NCI-H460 (cell line): ENCODE measurements around the gene KPNA6. TPM values are rescaled to one million over a fixed set of nuclear protein-coding genes. Genes with fewer than 3 reads are reported as not detected.
"Not testable (repeated sequence)": the region's sequence is repeated elsewhere in the genome, so short reads cannot be mapped to it uniquely, and the experiment has no call there.

ENCODE experiments used
- DNase-seq: peaks from one replicate; pipeline ENCODE4 v3.0.0-alpha.2; 2016; ENCODE audit warnings: low read depth; ENCODE audit errors: extremely low read depth
- total RNA-seq: library from RNA; depleted of rRNA; stranded (reverse); fragments of >200 nt; shearing (Covaris generic); gene quantifications from 2 replicates; pipeline ENCODE4 v1.2.3, GENCODE V29; 2014

Gene KPNA6
- total RNA-seq, 1 experiment from 2014 or later = 37.3 TPM

DNA sequence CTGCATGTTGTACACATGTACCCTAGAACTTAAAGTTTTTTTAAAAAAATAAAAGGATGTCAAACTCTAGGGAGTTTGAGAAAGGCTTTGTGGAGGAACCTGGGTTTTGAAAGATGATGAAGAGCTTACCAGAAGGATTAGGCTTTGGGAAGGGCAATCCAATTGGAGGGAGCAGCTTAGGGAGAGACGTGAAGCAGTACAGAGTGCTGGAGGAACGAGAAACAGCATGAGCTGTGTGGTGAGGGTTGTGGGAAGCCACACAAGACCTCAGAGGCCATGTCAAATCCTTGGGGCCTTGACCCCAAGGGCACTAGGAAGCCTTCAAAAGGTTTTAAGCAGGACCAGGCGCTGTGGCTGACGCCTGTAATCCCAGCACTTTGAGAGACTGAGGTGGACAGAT, 8.4 kb upstream of the KPNA6 start:
- DNase-seq = no peak

DNA sequence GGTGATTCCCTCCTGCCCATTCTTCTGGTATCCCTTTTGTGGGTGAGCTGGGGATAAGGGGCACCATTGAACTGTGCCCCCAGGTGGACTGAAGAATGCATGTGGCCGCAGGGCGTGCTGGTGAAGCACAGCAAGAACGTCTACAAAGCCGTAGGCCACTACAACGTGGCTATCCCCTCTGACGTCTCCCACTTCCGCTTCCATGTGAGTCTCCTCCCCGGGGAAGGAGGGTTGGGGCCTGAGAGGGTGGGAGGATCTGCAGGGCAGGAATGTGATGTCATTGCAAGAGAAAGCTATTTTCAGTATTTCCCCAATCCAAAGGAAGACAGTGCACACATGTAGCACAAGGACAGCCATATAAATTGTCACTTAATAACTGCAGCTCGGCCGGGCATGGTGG, 7.5 kb upstream of the KPNA6 start:
- no peak for DNase-seq

DNA sequence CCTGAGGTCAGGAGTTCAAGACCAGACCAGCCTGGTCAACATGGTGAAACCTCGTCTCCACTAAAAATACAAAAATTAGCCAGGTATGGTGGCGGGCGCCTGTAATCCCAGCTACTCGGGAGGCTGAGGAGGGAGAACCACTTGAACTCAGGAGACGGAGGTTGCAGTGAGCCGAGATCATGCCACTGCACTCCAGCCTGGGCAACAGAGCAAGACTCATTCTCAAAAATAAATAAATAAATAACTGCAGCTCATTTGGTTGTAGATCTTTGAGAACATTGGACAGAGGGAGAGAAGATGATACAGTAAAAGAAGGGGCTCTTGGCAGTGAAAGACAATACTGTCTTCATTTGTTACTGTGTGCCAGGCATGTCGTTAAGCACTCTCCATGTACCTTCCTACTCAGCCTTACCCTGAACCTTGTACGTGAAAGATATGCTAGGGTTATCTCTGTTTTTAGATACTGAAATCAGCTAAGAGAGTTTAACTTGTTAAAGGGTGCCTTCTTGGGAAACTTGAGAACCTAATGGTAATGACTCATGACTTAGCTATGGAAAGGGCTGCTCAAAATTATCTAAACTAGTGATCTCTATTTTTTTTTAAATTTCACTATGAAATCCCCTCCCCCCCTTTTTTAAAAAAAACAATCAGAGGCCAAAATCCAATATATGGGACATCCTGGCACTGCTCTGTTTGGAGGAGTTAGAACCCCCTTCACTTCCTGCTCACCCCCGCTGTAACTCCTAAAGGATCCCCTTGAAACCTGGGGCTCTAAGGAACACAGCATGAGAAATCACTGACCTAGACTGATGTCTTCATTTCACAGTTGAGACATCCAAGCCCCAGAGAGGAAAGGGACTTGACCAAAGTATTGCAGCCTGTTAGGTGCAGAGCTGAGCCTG, 6.8 kb upstream of the KPNA6 start:
- no peak for DNase-seq

DNA sequence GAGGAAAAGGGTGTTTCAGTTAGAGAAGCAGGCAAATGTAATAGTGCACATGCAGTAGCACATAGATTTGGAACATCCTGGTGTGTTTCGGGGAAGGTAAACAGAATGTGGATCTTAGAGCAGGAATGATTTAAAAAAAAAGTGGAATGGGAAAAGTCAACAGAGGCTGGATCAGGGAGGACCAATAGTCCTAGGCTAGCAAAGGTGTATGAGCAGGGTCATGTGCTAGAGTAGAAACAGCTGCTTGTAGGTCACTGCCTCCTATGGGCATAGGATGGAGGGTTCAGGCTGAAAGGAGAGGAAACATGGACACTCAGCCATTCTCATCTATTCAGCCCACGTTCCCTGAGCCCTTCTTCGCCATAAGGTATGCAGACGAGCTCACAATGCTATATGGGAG, 3.7 kb upstream of the KPNA6 start:
- no peak for DNase-seq

DNA sequence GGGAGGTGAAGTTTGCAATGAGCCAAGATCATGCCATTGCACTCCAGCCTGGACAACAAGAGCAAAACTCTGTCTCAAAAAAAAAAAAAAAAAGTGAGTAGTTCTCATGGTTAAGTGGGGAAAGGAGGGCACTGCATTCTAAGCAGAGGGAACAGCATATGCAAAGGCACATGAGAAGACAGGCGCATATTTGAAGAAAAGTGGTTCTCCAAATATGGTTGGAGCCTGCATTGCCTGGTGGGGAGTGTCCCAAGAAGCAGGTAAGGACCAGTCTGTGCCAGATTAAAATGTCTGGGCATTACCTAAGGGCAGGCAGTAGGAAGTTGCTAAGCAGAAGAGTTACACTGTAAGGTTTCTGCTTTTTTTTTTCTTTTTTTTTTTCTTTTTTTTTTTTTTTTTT, 2.5 kb upstream of the KPNA6 start:
- DNase-seq = no peak

DNA sequence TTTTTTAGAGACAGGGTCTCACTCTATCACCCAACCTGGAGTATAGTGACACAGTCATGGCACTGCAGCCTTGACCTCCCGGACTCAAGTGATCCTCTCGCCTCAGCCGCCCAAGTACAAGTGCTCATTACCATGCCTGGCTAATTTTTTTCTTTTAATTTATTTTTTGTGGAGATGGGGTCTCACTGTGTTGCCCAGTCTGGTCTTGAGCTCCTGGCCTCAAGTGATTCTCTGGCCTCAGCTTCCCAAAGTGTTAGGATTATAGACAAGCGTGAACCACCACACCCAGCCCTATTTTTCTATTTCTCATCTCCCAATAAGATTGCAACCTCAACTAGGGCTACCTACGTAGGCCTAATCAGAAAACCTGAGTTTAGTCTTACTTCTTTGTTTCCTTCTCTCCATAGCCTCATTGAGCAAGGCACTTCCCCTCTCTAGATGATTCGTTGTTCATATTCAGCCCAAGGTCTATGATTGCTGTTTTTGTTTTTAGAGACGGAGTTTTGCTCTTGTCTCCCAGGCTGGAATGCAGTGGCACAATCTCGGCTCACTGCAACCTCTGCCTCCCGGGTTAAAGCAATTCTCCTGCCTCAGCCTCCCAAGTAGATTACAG, 1.1 kb upstream of the KPNA6 start:
- no peak for DNase-seq

DNA sequence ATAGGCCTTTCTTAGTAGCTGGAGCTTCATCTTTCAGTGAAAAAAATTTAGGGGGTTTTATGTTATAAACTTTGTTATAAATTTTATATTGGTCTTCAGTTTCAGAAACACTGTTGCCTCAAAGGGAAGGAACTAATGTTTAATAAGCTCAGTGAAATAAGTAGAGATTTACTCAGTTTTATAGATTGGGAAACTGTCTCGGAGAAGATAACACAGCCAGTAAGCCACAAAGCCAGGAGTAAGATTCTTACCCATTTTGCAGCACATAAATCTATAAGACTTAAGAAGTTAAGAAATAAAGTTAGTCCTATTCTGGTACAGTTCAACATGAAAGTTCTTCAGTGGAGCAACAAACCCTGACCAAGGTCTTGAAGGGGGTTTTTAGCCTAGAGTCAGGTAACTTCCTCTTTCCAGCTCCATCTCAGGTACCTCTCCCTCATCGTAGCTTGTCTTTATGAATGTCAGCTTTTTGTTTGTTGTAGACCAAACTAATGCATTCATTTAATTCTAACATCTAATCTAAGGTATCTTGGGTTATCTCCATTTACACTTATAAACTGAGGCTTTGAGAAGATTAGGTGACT, 3.3 kb downstream of the KPNA6 start:
- no peak for DNase-seq

DNA sequence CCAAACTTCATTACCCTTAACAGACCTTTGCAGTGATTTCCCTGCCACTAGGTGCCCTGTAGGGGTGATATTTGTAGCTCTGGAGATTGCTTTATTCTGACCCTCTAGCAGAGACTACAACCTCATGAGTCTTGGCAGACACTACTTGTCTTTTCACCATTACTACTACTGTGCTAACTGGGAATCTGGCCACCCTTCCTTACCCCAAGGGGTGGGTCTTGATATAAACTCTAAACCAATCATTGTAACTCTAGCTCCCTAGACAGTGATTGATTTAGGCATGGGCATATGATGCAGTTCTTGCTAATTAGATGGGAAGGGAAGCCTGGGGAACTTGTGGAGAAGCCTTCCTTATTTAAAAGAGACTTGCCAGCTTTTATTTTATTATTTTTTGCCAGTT, 3.9 kb downstream of the KPNA6 start:
- no peak for DNase-seq

DNA sequence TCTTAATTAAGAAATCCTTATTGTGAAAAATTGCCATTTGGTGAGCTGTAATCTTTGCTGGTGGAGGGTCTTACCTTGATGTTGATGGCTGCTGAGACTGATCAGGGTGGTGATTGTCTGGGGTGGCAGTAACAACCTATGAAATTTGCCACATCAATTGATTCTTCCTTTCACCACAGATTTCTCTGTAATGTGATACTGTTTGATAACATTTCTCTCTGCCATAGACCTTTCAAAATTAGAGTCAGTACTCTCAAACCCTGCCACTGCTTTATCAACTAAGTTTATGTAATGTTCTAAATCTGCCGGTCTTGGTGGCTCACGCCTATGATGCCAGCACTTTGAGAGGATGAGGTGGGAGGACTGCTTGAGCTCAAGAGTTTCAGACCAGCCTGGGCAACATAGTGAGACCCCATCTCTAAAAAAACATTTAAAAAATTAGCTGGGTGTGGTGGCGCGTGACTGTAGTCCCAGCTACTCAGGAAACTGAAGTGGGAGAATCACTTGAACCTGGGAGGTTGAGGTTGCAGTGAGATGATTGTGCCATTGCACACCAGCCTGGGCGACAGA, 5.0 kb downstream of the KPNA6 start:
- DNase-seq = no peak

DNA sequence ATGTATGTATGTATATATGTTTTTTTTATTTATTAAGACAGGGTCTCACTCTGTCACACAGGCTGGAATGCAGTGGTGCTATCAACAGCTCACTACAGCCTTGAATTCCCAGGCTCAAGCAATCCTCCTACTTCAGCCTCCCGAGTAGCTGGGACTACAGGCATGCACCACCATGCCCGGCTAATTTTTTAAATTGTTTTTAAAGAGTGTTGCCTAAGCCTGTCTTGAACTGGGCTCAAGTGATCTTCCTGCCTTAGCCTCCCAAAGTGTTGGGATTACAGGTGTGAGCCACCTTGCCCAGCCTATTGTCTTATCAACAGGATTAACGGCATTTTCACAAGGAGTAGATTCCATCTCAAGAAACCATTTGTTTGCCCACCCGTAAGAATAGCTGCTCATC, 5.6 kb downstream of the KPNA6 start:
- DNase-seq = not testable (repeated sequence)

DNA sequence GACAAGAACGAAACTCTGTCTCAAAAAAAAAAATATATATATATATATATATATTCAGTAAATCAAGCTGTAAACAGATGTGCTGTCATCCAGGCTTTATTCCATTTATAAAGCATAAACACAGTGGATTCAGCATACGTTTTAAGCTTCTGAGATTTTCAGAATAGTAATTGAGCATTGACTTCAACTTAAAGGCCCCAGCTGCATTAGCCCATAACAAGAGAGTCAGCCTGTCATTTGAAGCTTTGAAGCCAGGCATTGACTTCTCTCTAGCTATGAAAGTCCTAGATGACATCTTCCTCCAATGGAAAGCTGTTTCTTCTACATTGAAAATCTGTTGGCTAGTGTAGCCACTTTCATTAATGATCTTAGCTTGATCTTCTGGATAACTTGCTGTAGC, 6.6 kb downstream of the KPNA6 start:
- DNase-seq = no peak

DNA sequence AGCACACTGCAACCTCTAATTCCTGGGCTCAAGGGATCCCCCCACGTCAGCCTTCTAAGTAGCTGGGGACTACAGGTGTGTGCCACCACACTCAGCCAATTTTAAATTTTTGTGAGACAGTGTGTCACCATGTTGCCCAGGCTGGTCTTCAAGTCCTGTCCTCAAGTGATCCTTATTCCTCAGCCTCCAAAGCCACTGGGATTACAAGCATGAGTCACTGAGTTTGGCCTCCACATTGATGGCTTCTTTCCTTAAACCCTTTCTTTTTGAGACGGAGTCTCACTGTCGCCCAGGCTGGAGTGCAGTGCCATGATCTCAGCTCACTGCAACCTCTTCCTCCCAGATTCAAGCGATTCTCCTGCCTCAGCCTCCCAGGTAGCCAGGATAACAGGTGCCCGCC, 7.6 kb downstream of the KPNA6 start:
- no peak for DNase-seq

DNA sequence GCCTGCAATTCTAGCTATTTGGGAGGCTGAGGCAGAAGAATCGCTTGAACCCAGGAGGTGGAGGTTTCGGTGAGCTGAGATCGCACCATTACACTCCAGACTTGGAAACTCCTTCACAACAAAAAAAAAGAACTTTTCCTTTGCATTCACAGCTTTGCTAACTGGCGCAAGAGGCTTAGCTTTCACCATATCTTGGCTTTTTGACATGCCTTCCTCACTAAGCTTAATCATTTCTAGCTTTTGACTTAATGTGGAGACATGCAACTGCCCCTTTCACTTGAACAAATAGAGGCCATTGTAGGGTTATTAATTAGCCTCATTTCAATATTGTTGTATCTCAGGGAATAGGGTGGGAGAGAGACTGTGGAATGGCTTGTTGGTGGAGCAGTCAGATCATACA, 8.7 kb downstream of the KPNA6 start:
- DNase-seq = no peak

DNA sequence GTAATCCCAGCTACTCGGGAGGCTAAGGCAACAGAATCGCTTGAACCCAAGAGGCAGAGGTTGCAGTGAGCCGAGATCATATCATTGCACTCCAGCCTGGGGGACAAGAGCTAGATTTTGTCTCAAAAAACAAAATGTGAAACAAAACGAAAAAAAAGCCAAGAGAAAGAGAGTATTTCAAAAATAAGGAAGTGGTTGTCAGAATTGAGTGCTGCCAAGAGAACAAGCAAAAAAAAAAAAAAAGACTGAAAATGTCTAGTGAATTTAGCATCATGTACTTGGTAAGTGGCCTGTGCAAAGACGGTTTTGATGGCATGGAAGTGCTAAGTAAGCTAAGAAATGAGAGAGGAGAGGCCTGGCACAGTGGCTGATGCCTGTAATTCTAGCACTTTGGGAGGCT, 14.3 kb downstream of the KPNA6 start:
- DNase-seq = no peak

DNA sequence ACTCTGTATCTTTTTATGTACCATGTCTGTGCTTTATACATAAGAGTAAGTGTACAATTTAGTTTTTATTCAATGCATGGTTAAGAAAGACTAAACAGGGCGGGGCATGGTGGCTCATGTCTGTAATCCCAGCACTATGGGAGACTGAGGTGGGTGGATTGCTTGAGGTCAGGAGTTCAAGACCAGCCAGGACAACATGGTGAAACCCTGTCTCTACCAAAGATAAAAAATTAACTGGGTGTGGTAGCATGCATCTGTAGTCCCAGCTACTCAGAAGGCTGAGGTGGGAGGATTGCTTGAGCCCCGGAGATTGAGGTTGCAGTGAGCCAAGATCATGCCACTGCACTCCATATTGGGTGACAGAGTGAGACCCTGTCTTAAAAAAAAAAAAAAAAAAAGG, 15.5 kb downstream of the KPNA6 start:
- not testable (repeated sequence) for DNase-seq

DNA sequence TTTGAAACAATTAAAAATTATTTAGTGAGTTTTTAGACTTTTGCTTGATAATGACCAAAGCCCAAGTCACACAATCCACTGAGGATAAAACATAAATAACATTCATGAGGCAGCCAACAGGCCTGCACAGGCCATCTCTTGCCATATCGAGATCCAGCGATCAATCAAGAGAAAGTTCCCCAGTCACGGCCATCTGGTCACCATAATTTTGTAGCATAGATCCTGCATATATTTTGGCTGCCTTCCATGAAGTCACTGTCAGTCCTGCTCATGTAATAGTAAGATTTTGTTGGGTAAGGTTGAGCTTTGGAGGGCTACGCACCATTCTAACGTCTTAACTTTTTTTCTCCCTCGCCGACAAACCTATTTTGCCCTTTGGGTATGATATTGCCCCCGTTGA, 17.5 kb downstream of the KPNA6 start:
- DNase-seq = no peak

DNA sequence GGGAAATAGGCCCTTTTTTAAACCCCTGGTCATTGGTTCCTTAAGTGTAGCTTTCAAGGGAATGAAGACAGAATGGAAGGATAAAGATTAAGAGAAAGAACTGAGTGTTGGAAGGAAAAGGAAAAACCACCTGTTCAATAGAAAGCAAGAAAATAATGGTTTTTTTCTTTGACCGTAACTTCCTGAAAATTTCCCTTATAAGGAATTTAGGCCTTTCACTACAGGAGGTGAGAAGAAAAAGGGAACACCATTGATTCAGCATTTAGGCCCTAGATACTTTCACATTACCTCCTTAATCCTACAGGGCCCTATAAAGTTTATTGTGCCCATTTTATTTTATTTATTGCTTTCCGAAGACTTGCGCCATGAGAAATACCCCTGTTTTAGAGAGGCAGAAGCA, 18.9 kb downstream of the KPNA6 start:
- DNase-seq = no peak

DNA sequence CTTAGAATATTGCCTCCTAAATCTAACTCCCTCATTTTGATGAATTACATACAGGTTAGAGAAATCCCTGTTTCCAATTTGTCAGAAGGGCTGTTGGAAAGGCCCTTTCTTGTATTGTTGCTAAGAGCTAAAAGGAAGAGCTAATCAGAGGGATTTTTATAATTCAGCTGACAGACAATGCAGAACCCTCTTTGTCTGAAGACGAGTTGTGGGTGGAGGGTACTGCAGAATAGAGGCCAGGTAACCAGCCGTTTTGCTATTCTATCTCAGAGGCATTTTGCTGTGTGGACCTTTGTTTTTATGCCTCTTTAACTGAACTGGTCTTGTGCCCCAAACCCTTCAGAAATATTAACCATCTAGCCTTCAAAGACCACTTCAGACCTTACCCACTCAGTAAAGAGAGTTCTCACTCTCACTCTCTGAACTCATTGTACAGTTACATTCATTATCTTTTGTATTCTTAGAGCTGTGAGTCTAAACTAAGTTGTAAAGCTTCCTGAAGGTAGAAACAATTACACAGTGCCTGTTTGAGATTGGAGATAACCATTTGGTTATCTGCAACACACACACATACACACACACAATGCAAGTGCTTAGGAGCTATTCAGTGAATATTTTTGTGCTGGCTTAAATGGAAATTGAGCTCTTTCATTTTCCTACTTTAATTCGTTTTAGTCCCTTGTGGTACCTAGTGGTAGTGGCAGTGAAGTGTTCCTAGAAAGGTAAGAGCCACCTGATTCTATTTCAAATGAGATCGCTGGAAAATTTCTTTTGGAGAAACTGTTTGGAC, 19.7 kb downstream of the KPNA6 start:
- DNase-seq = no peak

DNA sequence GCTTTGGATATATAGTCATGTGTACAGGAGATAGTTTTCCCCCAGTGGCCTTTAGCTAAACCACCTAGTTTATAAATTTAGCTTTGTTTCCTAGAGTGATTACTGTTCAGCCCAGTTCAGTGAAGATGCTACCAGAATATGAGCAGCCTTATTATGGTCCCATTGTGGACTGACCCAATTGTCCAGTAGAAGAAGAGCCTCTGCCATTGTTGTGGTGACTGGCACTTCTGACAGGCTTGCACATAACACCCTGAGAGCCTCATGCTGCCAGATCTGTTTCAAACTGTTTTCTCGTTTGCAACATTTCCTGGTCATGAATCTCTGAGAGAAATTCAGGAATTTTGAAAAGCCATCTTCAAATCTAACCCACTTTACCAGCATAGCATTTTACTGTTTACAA, 20.6 kb downstream of the KPNA6 start:
- no peak for DNase-seq

DNA sequence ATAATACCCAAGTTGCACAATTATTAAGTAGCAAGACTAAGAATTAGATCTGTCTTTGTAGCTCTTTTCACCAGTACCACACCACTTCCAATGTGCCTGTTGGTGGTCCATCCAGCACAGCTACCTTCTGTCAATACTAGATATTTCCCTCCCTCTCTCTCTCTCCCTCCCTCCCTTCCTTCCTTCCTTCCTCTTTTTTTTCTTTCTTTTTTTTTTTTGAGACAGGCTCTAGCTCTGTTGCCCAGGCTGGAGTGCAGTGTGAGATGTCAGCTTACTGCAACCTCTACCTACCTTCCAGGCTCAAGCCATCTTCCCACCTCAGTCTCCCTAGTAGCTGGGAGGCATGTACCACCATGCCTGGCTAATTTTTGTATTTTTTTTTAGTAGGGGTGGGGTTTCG, 21.1 kb downstream of the KPNA6 start:
- DNase-seq = no peak

DNA sequence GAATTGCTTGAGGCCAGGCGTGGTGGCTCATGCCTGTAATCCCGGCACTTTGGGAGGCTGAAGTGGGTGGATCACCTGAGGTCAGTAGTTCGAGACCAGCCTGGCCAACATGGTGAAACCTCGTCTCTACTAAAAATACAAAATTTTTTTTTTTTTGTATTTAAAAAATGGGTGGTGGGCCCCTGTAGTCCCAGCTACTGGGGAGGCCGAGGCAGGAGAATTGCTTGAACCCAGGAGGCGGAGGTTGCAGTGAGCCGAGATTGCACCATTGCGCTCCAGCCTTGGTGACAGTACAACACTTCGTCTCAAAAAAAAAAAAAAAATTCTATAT, 26.1 kb downstream of the KPNA6 start:
- DNase-seq = not testable (repeated sequence)
